KOPT-K1 (cell line): Measurements from ENCODE around the gene CRISPLD2.

ENCODE experiments used
- H3K27ac ChIP-seq: fragments of 200-600 bp; sonication (generic); 2 replicates; pipeline ENCODE4 v1.5.1; 2016; ENCODE audit warnings: antibody characterized with exemption, mild to moderate bottlenecking, low read depth, low read length; ENCODE audit not compliant: poor library complexity, severe bottlenecking
- H3K36me3 ChIP-seq: fragments of 200-600 bp; sonication (generic); 2 replicates; pipeline ENCODE4 v1.5.1; 2017; ENCODE audit warnings: antibody characterized with exemption, mild to moderate bottlenecking, low read length, moderate library complexity; ENCODE audit not compliant: insufficient read depth
- H3K9me3 ChIP-seq: fragments of 200-600 bp; sonication (generic); 2 replicates; pipeline ENCODE4 v1.5.1; 2017; ENCODE audit warnings: antibody characterized with exemption, low read length, mild to moderate bottlenecking; ENCODE audit not compliant: insufficient read depth, poor library complexity, severe bottlenecking

CRISPLD2 gene

GRCh38 chr16:84819644-84820304 lies at the start of gene CRISPLD2:
TSS of gene CRISPLD2 (plus strand) at chr16:84819985. CDS start at chr16:84838496, 18,511 bp downstream.
- no peak within 1 kb of the TSS for H3K27ac ChIP-seq
- H3K9me3 ChIP-seq, result no peaks in the 10 kb centered on the region
- H3K36me3 ChIP-seq, result no peaks in the 10 kb centered on the region

GRCh38 chr16:84773312-84773711 lies 46.5 kb upstream of the CRISPLD2 start:
- no peak overlapping the region for H3K27ac ChIP-seq
- no peaks in the 10 kb centered on the region for H3K9me3 ChIP-seq
- H3K36me3 ChIP-seq, result peaks cover 99% of the 10 kb centered on the region

GRCh38 chr16:84774810-84775209 lies 45.0 kb upstream of the CRISPLD2 start:
- H3K27ac ChIP-seq, result no peak overlapping the region
- no peaks in the 10 kb centered on the region for H3K9me3 ChIP-seq
- peaks cover 99% of the 10 kb centered on the region for H3K36me3 ChIP-seq

GRCh38 chr16:84775262-84775810 lies 44.4 kb upstream of the CRISPLD2 start:
- Histone ChIP-seq H3K27ac (no peak overlapping the region), H3K9me3 (no peaks in the 10 kb centered on the region), H3K36me3 (peaks cover 99% of the 10 kb centered on the region)

GRCh38 chr16:84777435-84777834 lies 42.4 kb upstream of the CRISPLD2 start:
- Histone ChIP-seq H3K27ac (no peak overlapping the region), H3K9me3 (no peaks in the 10 kb centered on the region), H3K36me3 (peaks cover 86% of the 10 kb centered on the region)

- peaks cover 73% of the 10 kb centered on the region for H3K36me3 ChIP-seq
- H3K27ac ChIP-seq, result no peak overlapping the region
- H3K9me3 ChIP-seq, result no peaks in the 10 kb centered on the region
Measured at GRCh38 chr16:84778720-84779119, 41.1 kb upstream of the CRISPLD2 start.

- Histone ChIP-seq H3K27ac (no peak overlapping the region), H3K36me3 (peaks cover 60% of the 10 kb centered on the region), H3K9me3 (no peaks in the 10 kb centered on the region)
Measured at GRCh38 chr16:84780063-84780462, 39.7 kb upstream of the CRISPLD2 start.

GRCh38 chr16:84780544-84781376 lies 39.0 kb upstream of the CRISPLD2 start:
- no peak overlapping the region for H3K27ac ChIP-seq
- no peaks in the 10 kb centered on the region for H3K9me3 ChIP-seq
- H3K36me3 ChIP-seq, result peaks cover 53% of the 10 kb centered on the region

- Histone ChIP-seq H3K9me3 (no peaks in the 10 kb centered on the region), H3K27ac (no peak overlapping the region), H3K36me3 (peaks cover 32% of the 10 kb centered on the region)
Measured at GRCh38 chr16:84782846-84783245, 36.9 kb upstream of the CRISPLD2 start.

GRCh38 chr16:84785843-84786581 lies 33.8 kb upstream of the CRISPLD2 start:
- H3K9me3 ChIP-seq, result no peaks in the 10 kb centered on the region
- H3K36me3 ChIP-seq, result 0 out of 2 replicates have a peak, but pooled peaks cover under 1% of the 10 kb centered on the region
- no peak overlapping the region for H3K27ac ChIP-seq

GRCh38 chr16:84786605-84787262 lies 33.1 kb upstream of the CRISPLD2 start:
- Histone ChIP-seq H3K27ac (no peak overlapping the region), H3K9me3 (no peaks in the 10 kb centered on the region), H3K36me3 (no peaks in the 10 kb centered on the region)

GRCh38 chr16:84787263-84787622 lies 32.5 kb upstream of the CRISPLD2 start:
- Histone ChIP-seq H3K36me3 (no peaks in the 10 kb centered on the region), H3K9me3 (no peaks in the 10 kb centered on the region), H3K27ac (no peak overlapping the region)

GRCh38 chr16:84788920-84789391 lies 30.8 kb upstream of the CRISPLD2 start:
- Histone ChIP-seq H3K27ac (no peak overlapping the region), H3K9me3 (no peaks in the 10 kb centered on the region), H3K36me3 (no peaks in the 10 kb centered on the region)

- Histone ChIP-seq H3K27ac (no peak overlapping the region), H3K9me3 (no peaks in the 10 kb centered on the region)
Measured at GRCh38 chr16:84789431-84789830, 30.4 kb upstream of the CRISPLD2 start.

More at GRCh38 chr16:84789431-84789830, 30.4 kb upstream of the CRISPLD2 start:
- no peaks in the 10 kb centered on the region for H3K36me3 ChIP-seq
